Measurements from ENCODE around the gene NXT1.
A peak's percentile ranks its signal among the peaks of the same experiment; 100 is the strongest.

NXT1 gene

GRCh38 chr20:23361119-23361475 is 10.5 kb downstream of the NXT1 start:
- peak; percentile 43 to 57 for DNase-seq

GRCh38 chr20:23361476-23362391 is 11.1 kb downstream of the NXT1 start, which contains the start of gene GZF1:
Gene GZF1 (plus strand): TSS chr20:23362182. CDS start chr20:23364384, 2,202 bp downstream.
- peak; percentile 99 for DNase-seq

GRCh38 chr20:23362392-23363256 is 12.0 kb downstream of the NXT1 start:
- DNase-seq, result peak; percentile 65 to 72

- DNase-seq, result no peak
Measured at GRCh38 chr20:23363257-23363649, 12.7 kb downstream of the NXT1 start.

GRCh38 chr20:23365390-23366165 is 15.0 kb downstream of the NXT1 start:
- no peak for DNase-seq

DNA sequence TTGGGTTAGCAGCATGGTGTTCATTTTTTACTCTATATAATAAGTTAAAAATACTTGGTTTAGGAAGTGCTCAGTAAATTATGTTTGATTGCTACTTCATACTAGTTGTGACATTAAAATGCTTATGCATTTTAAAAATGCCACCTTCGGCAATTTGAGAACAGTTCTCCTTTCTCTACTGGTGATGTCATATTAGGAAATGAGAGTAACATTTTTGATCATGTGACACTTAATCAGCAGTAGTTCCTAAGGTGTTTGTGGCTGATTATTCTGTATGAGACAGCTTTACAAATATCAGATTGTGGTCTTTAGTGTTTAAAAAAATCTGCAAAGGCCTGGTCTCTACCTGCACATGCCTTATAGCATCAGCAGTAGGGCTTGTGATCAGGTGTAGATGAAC is 15.8 kb downstream of the NXT1 start:
- DNase-seq, result peak; percentile 61 to 82

GRCh38 chr20:23367770-23368169 is 17.2 kb downstream of the NXT1 start:
- no peak for DNase-seq

DNA sequence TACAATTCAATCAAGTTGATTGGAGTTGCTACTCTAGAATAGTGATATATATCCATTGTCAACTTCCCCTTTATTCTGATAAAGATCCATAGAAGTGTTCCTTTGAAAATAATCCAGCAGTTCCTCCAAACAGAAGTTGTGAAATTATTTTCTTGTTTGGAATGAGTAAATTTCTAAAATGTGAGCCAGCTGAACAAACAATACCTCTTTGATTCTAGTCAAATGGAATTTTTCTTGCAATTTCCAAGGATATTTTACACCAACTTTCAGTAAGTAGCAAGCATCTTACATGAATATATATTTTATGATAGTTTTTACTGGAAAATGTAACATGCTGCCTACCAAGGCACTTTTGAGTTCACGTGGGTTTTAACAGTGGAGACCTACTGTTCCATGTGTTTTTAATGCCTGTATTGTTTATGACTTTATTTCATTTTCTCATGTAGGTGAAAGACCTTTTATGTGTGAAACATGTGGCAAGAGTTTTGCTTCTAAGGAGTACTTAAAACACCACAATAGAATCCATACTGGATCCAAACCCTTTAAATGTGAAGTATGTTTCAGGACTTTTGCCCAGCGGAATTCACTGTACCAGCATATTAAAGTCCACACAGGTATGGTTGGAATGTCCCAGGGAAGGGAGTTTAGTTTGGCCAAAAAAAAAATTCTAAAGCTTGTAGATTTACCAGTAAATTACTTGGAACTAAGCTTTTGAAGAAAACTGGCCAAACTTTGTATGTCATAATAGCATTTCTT is 17.9 kb downstream of the NXT1 start:
- no peak for DNase-seq

- no peak for DNase-seq
Measured at GRCh38 chr20:23369072-23369823, 18.7 kb downstream of the NXT1 start.

DNA sequence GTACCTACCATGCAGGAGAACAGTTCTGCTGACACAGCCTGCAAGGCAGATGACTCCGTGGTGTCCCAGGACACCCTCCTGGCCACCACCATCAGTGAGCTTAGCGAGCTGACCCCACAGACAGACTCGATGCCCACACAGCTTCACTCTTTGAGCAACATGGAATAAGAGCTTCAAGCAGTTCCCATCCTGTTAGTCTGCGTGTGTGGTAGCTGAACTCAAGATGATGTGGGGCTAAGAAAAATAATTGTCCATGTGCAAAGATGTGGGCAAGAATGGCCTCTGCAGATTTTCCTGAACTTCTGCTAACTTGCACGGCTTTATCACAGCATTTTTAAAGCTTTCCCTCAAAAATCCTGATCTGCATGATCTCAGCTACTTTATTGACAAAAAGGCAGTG is 19.7 kb downstream of the NXT1 start:
- DNase-seq, result no peak

- DNase-seq, result no peak
Measured at GRCh38 chr20:23370873-23371272, 20.3 kb downstream of the NXT1 start.

DNA sequence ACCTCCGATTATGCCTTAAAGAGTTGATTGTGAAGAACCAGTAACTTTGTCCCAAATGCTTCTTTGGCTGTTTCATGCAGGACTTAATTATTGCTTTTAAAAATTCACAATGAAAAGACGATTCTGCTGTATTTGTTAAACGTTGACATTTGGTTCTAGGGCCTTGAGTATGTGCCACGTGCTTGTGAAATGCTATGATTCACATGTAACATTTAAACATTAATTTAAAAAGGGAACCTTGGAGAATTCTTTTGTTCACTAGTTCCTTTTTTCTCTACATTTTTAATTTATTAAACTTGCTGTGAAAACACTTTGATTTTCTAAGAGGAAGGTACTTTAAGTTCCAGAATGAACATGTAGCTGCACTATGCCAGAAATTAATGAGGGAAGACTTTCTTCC is 20.9 kb downstream of the NXT1 start:
- DNase-seq, result peak; percentile 44 to 77

DNA sequence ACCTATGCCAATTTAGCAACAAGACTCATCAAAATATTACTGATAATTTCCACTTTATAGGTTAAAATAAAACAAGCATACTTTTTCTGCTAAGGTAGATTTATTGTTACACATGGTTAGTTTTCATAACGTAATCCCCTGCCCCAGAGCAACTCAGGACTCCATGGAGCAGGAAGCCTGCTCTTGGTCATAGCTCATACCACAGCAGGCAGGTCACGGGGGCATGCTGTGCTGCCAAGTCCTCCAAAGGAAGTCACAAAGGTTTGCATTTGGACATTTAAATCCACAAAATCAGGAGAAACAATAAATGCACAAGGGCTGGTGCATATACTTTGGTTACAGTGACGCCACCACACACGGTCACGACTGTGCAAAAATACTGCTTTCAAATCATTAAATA is 23.9 kb downstream of the NXT1 start:
- DNase-seq, result no peak

GRCh38 chr20:23375827-23376226 is 25.2 kb downstream of the NXT1 start:
- no peak for DNase-seq

DNA sequence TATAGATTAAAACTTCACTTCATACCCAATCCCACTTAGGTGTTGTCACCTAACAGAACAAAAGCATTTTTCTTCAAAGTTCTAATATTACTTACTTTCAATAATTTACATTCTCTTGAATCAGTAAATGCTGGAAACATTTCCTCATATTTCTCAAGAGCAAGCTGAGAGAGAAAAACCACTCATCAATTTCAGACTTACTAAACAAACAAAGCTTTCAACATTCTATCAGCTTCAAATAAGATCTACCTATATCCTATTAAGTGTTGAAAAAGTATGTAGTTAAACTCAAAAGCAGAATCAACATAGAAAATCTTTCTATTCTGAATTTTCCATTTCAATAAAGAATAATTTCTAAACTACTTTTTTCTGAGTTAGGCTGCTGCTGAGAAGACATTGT is 29.2 kb downstream of the NXT1 start:
- no peak for DNase-seq

- DNase-seq, result no peak
Measured at GRCh38 chr20:23381876-23382275, 31.3 kb downstream of the NXT1 start.

DNA sequence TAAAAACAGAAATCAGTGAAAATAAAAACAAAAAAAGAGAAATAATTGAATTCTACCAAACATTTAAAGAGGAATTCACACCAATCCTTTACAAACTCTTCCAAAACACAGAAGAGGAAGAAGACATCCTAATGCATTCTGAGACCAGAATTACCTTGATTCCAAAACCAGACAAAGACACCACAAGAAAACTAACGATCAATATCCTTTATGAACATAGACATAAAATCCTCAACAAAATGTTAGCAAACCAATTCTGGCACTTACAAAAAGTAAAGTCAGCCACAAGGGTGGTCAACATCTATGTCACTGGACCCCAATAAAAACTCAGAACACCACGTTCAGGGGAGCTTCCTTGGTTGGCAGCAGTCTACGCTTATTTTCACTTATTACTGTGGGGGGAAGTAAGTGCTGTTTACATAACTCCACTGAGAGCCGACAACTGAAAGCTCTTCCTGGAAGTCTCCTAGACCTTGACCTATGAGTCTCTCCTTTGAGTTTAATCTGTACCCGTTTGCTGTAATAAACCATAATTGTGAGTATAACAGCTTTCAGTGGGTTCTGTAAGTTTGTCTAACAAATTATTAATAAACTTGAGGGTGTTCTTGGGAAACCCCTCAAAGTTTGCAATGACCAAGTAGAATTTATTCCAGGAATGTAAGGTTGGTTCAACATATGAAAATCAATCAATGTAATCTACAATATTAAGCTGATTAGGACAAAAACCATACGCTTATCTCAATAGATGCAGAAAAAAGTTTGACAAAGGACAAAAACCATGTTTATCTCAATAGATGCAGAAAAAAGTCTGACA is 35.9 kb downstream of the NXT1 start:
- no peak for DNase-seq

- no peak for DNase-seq
Measured at GRCh38 chr20:23387118-23387443, 36.5 kb downstream of the NXT1 start.

DNA sequence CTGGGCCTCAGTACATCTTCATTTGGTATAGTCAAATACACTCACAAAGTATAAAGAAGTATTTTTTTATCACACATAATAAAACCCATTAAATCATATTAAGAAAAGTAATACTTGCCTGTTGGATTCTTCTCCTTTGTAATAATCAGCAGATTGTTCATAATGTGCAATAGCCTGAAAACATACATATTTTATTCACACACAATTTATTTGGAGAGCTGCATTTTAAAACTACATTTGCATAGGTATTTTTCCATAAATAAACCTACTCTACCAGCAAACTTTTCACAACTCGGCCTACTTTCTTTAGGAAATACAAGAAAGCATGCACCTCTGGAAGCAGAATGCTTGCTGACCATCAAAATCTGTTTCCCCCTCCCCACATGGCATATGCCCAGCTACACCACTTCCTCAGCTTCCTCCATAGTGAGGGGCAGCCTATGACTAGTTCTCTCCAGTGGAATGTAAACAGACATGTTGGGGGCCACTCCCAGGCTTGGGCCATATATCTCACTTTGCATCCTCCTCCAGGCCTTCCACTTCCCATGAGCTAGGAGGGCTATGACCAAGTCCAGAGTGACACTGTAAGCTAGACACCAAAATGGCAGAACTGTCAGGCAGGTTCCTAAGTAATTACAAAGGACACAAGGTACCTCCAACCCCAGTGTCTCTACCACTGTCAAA is 39.6 kb downstream of the NXT1 start:
- no peak for DNase-seq

Data from inflammatory macrophage (primary cell).